Left ventricle myocardium inferior (tissue), 1 donor: ENCODE results near the gene MGMT. TPM values are rescaled to one million over a fixed set of nuclear protein-coding genes. Genes with fewer than 3 reads are reported as not detected.
A peak's percentile ranks its signal among the peaks of the same experiment; 100 is the strongest.

Source experiments
- DNase-seq: peaks from one replicate; pipeline ENCODE4 v3.0.0-alpha.2; 2020
- H3K27ac ChIP-seq: fragments of 200-600 bp; replicated peaks from 2 replicates; pipeline ENCODE4 v1.8.0; 2021
- H3K27me3 ChIP-seq: fragments of 200-600 bp; 2 replicates; pipeline ENCODE4 v1.8.0; 2021; ENCODE audit warnings: low read depth
- H3K36me3 ChIP-seq: fragments of 200-600 bp; 2 replicates; pipeline ENCODE4 v1.8.0; 2021
- H3K4me1 ChIP-seq: fragments of 200-600 bp; 2 replicates; pipeline ENCODE4 v1.8.0; 2021
- H3K4me3 ChIP-seq: fragments of 200-600 bp; 2 replicates; pipeline ENCODE4 v1.8.0; 2021; ENCODE audit warnings: mild to moderate bottlenecking, moderate library complexity
- H3K9me3 ChIP-seq: fragments of 200-600 bp; replicated peaks from 2 replicates; pipeline ENCODE4 v1.8.0; 2021
- intact Hi-C: fragments of 100-400 bp; cut with micrococcal nuclease; formaldehyde crosslinking; loops from one replicate; pipeline ENCODE4 v1.11.0; 2022
- total RNA-seq: library from RNA; stranded (reverse); fragmentation: NEBNext Ultra II Directional; extraction: Animal tissue kit (Norgen Biotek cat#: 25700); gene quantifications from one replicate; pipeline ENCODE4 v1.2.1, GENCODE V29; 2021
- TF ChIP-seq, protein P1 (sequence below): fragments of 200-600 bp; IDR thresholded peaks from 2 replicates; pipeline ENCODE4 v1.8.0; 2021; ENCODE audit warnings: antibody characterized with exemption, mild to moderate bottlenecking, borderline replicate concordance
- donor health status: DM: no; HTN: yes; CAD: no; lungs with severe emphysema.

The MGMT gene
- total RNA-seq, 1 donor from 2014 or later, result 15.4 TPM

DNA sequence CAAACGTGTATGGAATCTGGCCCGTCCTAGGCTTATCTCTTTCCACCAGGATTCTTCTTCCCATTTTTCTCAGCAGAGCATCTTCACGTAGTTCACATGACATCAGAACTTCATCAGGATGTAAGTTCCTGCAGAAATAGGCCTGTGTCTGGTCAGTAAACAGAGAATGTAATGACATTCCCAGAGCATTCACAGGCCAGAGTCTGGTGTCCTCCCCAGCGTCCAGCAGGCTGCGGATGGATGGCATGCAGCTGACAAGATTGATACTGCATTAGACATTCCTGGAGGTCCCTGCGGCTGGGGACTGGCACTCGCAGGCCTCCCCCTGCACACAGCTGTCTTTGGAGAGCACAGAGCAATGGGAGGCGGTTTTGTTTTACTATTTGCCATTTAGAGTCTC, 28.7 kb downstream of the MGMT start:
- Histone ChIP-seq H3K27me3 (no peaks in the 10 kb centered on the region), H3K4me1 (peaks cover 18% of the 10 kb centered on the region), H3K4me3 (no peak overlapping the region), H3K27ac (peak overlapping the region; percentile 6), H3K36me3 (peaks cover 8% of the 10 kb centered on the region), H3K9me3 (peaks cover 20% of the 10 kb centered on the region)
- DNase-seq, result no peak
- intact Hi-C loops, result no loop called here
- TF ChIP-seq, protein P1, sequence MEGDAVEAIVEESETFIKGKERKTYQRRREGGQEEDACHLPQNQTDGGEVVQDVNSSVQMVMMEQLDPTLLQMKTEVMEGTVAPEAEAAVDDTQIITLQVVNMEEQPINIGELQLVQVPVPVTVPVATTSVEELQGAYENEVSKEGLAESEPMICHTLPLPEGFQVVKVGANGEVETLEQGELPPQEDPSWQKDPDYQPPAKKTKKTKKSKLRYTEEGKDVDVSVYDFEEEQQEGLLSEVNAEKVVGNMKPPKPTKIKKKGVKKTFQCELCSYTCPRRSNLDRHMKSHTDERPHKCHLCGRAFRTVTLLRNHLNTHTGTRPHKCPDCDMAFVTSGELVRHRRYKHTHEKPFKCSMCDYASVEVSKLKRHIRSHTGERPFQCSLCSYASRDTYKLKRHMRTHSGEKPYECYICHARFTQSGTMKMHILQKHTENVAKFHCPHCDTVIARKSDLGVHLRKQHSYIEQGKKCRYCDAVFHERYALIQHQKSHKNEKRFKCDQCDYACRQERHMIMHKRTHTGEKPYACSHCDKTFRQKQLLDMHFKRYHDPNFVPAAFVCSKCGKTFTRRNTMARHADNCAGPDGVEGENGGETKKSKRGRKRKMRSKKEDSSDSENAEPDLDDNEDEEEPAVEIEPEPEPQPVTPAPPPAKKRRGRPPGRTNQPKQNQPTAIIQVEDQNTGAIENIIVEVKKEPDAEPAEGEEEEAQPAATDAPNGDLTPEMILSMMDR, result no peak

DNA sequence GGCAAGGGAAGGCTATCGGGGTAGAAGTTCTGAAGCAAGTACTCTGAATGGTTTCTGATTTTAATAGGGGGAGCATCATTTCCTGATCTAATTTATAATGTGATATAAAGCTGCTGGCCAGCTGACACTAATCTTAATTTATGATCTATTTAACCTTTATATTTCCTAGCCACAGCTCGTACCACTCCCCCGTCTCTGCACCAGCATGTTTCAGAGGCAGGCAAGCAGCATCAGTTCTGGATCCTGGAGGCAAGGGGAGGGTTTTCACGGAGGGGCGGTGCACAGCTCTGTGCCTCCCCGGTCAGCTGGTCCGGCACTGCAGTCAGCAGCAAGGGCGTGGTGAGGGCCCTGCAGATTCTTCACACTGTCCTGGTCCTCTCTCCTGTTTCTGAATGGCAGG, 30.0 kb downstream of the MGMT start:
- Histone ChIP-seq H3K4me1 (peaks cover 18% of the 10 kb centered on the region), H3K9me3 (peaks cover 7% of the 10 kb centered on the region), H3K4me3 (no peak overlapping the region), H3K36me3 (peaks cover 4% of the 10 kb centered on the region), H3K27me3 (no peaks in the 10 kb centered on the region), H3K27ac (no peak overlapping the region)
- TF ChIP-seq, protein P1, result no peak
- intact Hi-C loops, result no loop called here
- DNase-seq, result no peak

DNA sequence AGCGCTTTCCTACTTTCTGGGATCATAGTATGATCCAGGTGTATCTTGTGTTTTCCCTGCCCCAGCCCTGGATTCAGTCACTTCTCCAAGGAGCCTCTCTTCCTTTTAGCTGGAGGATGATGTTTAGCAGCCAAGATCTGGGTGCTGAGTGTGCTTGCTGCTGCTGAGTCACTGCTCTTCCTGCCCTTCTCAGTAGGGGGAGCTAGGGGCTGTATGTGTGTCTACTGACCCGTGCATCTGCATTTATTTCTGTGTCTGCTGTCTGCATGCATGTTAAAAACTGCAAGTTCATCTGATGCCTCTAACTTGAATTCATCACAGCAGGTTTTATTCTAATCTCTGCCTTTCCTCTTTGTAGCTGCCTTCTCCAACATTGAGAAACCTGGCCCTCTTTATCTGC, 31.6 kb downstream of the MGMT start:
- no peak for DNase-seq
- TF ChIP-seq, protein P1, result no peak
- peaks cover 4% of the 10 kb centered on the region for H3K36me3 ChIP-seq
- peaks cover 18% of the 10 kb centered on the region for H3K4me1 ChIP-seq
- intact Hi-C loops, result no loop called here
- no peaks in the 10 kb centered on the region for H3K9me3 ChIP-seq
- H3K27me3 ChIP-seq, result no peaks in the 10 kb centered on the region
- H3K27ac ChIP-seq, result no peak overlapping the region
- H3K4me3 ChIP-seq, result no peak overlapping the region

DNA sequence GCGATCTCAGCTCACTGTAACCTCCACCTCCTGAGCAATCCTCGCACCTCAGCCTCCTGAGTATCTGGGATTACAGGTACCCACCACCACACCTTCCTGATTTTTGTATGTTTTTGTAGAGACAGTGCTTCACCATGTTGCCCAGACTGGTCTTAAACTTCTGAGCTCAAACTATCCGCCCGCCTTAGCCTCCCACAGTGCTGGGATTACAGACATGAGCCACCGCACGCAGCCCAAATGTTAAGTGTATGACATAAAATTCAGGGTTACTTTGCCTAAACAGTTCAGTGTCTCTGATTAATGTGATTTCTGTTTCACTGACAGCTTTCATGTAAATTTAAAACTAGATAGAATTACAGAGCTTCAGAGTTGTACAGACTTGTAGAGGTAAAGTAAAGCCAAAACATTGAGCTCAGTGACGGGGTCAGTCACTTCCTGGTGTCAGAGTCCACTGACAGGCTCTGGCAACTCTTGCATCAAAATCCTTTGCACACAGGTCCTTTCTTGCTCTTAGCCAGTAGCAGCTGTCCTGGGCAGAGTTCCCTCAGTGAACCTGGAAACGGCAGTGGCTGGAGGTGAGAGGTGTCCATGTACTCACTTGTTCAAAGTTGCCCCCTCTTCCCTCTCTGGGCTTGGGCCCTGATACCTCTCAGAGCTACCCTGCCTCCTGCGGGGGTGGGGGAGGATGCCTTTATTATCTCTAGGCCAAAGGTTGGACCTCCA, 33.7 kb downstream of the MGMT start:
- intact Hi-C loops, result no loop called here
- Histone ChIP-seq H3K27ac (no peak overlapping the region), H3K36me3 (peaks cover 4% of the 10 kb centered on the region), H3K4me1 (peaks cover 2% of the 10 kb centered on the region), H3K4me3 (no peak overlapping the region), H3K27me3 (no peaks in the 10 kb centered on the region), H3K9me3 (no peaks in the 10 kb centered on the region)
- TF ChIP-seq, protein P1, result no peak
- DNase-seq, result no peak

DNA sequence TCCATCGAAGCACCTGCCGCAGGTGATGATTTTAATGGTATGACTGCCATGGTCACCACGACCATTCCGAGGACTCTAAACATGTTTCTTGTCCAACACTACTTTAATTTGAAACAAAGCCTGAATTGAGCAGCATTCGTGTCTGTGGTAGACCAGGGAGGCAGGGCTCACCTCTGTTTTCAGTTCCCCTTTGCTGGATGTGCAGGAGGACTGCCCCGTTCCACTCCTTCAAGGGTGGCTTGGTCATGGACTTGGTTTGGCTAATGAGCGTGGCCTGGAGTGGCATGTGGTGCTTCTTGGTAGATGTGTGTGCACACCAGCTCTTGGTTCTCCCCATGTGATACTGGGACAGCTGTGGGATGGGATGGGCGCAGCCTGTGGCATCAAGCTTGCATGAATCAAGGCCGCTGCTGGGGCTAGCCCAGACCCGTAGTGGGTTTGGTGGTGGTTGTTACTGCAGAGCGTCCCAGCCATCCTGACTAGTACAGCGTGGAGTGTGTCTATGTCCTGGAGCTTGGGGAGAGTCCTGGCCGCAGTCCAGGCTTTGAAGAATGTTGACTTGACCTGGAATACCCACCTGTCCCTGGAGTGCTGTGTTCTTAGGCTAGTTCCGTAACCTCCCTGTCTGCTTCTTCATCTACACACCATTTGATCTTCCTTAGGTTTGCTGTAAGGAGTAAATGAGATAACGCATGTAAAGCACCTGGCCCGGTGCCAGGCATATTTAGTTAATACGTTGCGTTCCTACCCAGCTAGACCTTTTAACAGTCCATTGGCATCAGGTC, 34.8 kb downstream of the MGMT start:
- no peaks in the 10 kb centered on the region for H3K27me3 ChIP-seq
- intact Hi-C loops, result no loop called here
- no peak overlapping the region for H3K27ac ChIP-seq
- H3K4me1 ChIP-seq, result no peaks in the 10 kb centered on the region
- no peak for DNase-seq
- TF ChIP-seq, protein P1, result no peak
- no peak overlapping the region for H3K4me3 ChIP-seq
- H3K9me3 ChIP-seq, result no peaks in the 10 kb centered on the region
- H3K36me3 ChIP-seq, result peaks cover 4% of the 10 kb centered on the region
